Measurements from ENCODE around the gene USP20.

The USP20 gene

DNA sequence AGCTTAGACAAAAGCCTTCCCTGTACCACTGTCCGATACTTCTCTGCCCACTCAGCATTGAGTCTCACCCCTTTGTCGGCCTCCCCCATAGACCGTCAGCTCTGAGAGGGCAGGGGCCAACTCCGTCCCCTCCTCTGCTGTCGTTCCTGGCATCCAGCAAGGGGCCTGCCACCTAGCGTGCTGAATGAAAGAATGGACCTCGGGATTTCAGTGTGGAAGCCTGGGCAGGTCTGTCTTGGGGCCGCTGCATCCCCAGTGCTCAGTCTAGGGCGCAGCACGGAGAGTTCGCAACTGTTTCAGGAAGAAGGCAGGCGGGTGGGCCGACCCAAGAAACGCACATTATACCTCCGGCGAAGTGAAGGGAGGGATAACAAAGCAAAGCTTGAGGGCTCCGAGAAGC is 33.8 kb upstream of the USP20 start:
- no peak for TF ChIP-seq ZFP3 (CRISPR knock-in tag; IDR thresholded peaks at IDR 0.05)
- TF ChIP-seq ZC3H10 (CRISPR knock-in tag; IDR thresholded peaks at IDR 0.05): no peak
- TF ChIP-seq, protein P1, sequence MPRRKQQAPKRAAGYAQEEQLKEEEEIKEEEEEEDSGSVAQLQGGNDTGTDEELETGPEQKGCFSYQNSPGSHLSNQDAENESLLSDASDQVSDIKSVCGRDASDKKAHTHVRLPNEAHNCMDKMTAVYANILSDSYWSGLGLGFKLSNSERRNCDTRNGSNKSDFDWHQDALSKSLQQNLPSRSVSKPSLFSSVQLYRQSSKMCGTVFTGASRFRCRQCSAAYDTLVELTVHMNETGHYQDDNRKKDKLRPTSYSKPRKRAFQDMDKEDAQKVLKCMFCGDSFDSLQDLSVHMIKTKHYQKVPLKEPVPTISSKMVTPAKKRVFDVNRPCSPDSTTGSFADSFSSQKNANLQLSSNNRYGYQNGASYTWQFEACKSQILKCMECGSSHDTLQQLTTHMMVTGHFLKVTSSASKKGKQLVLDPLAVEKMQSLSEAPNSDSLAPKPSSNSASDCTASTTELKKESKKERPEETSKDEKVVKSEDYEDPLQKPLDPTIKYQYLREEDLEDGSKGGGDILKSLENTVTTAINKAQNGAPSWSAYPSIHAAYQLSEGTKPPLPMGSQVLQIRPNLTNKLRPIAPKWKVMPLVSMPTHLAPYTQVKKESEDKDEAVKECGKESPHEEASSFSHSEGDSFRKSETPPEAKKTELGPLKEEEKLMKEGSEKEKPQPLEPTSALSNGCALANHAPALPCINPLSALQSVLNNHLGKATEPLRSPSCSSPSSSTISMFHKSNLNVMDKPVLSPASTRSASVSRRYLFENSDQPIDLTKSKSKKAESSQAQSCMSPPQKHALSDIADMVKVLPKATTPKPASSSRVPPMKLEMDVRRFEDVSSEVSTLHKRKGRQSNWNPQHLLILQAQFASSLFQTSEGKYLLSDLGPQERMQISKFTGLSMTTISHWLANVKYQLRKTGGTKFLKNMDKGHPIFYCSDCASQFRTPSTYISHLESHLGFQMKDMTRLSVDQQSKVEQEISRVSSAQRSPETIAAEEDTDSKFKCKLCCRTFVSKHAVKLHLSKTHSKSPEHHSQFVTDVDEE (CRISPR knock-in tag; IDR thresholded peaks at IDR 0.05): no peak
- no peak for TF ChIP-seq ZFP30 (CRISPR knock-in tag; IDR thresholded peaks at IDR 0.05)
- TF ChIP-seq TCF4 (CRISPR knock-in tag; IDR thresholded peaks at IDR 0.05; ENCODE audit: borderline replicate concordance): no peak
- TF ChIP-seq, protein P2, sequence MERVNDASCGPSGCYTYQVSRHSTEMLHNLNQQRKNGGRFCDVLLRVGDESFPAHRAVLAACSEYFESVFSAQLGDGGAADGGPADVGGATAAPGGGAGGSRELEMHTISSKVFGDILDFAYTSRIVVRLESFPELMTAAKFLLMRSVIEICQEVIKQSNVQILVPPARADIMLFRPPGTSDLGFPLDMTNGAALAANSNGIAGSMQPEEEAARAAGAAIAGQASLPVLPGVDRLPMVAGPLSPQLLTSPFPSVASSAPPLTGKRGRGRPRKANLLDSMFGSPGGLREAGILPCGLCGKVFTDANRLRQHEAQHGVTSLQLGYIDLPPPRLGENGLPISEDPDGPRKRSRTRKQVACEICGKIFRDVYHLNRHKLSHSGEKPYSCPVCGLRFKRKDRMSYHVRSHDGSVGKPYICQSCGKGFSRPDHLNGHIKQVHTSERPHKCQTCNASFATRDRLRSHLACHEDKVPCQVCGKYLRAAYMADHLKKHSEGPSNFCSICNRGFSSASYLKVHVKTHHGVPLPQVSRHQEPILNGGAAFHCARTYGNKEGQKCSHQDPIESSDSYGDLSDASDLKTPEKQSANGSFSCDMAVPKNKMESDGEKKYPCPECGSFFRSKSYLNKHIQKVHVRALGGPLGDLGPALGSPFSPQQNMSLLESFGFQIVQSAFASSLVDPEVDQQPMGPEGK (CRISPR knock-in tag; IDR thresholded peaks at IDR 0.05; ENCODE audit: borderline replicate concordance): no peak
- TF ChIP-seq ZNF8 (CRISPR knock-in tag; IDR thresholded peaks at IDR 0.05): no peak
- no peak for ATAC-seq

DNA sequence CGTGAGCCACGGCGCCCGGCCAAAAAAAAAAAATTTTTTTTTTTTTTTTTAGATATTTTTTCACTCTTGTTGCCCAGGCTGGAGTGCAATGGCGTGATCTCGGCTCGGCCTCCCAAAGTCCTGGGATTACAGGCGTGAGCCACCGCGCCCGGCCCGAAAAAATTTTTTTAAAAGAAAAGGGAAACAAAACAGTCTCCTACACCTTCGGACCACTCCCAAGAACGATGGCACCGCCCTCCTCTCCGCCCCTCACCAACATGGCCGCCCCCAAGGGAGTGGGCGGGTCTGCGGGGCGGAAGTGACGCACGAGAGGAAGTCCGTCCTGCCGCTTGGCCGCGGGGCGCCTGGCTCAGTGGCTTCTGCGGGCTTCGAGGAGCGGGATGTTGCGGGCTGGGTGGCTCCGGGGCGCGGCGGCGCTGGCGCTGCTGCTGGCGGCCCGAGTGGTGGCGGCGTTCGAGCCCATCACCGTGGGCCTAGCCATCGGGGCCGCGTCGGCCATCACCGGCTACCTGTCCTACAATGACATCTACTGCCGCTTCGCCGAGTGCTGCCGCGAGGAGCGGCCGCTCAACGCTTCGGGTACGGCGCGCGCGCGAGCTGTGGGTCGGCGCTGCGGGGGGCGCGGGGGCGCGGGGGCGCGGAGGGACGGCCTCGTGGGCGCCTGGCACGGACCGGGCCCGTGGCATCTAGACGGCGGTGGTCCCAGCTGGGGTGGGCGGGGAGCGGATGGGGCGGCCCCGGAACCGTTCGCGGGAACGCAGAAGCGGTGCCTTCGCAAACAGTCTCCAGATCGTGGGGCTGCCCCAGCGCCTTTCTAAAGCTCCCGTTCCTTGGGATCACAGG is 32.2 kb upstream of the USP20 start, which contains the start of gene TOR1B:
Gene TOR1B (plus strand): TSS at position 352 of the 843 bp plus-strand sequence. CDS start 29 bp downstream, at position 381.
- peak; percentile 95 for ATAC-seq
- TF ChIP-seq ZNF8 (CRISPR knock-in tag; IDR thresholded peaks at IDR 0.05): no peak
- TF ChIP-seq TOX (CRISPR knock-in tag; IDR thresholded peaks at IDR 0.05; ENCODE audit: borderline replicate concordance): no peak
- TF ChIP-seq, protein P3, sequence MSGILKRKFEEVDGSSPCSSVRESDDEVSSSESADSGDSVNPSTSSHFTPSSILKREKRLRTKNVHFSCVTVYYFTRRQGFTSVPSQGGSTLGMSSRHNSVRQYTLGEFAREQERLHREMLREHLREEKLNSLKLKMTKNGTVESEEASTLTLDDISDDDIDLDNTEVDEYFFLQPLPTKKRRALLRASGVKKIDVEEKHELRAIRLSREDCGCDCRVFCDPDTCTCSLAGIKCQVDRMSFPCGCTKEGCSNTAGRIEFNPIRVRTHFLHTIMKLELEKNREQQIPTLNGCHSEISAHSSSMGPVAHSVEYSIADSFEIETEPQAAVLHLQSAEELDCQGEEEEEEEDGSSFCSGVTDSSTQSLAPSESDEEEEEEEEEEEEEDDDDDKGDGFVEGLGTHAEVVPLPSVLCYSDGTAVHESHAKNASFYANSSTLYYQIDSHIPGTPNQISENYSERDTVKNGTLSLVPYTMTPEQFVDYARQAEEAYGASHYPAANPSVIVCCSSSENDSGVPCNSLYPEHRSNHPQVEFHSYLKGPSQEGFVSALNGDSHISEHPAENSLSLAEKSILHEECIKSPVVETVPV (CRISPR knock-in tag; IDR thresholded peaks at IDR 0.05): no peak
- no peak for TF ChIP-seq ZNF70 (CRISPR knock-in tag; IDR thresholded peaks at IDR 0.05)
- TF ChIP-seq ARNTL (CRISPR knock-in tag; IDR thresholded peaks at IDR 0.05; ENCODE audit: borderline replicate concordance, low read depth): no peak

DNA sequence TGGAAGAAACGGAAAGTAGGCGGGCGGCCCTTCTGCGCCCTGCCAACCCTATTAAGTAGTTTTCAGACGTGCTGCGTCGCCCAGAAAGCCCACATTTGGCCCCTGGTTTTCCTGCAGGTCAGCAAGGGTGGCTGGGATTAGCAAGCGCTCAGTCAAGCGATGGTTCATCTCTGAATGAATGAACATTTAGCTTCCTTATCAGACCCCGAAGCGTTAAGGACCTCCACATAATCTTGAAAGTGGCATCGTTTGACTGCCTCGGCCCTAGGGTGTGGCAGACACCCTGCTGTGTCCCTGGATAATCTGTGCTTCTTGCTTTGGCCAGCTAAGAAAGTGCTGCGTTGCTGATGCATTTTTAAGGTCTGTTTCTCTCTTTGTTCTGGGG is 31.6 kb upstream of the USP20 start:
- ATAC-seq: peak; percentile 8; the same call in 2 of the 3 replicates
- TF ChIP-seq ZNF8 (CRISPR knock-in tag; IDR thresholded peaks at IDR 0.05) (no peak), ZFP30 (CRISPR knock-in tag; IDR thresholded peaks at IDR 0.05) (no peak), SNAI2 (CRISPR knock-in tag; IDR thresholded peaks at IDR 0.05) (no peak), TCF4 (CRISPR knock-in tag; IDR thresholded peaks at IDR 0.05; ENCODE audit: borderline replicate concordance) (no peak), ZNF70 (CRISPR knock-in tag; IDR thresholded peaks at IDR 0.05) (no peak), CSDC2 (CRISPR knock-in tag; IDR thresholded peaks at IDR 0.05) (no peak), GLIS3 (CRISPR knock-in tag; IDR thresholded peaks at IDR 0.05) (no peak), ISL1 (CRISPR knock-in tag; IDR thresholded peaks at IDR 0.05) (no peak), ESRRG (CRISPR knock-in tag; IDR thresholded peaks at IDR 0.05) (no peak), RARB (CRISPR knock-in tag; IDR thresholded peaks at IDR 0.05) (no peak), ZNF565 (CRISPR knock-in tag; conservative IDR thresholded peaks at IDR 0.05; ENCODE audit: low read depth) (no peak)
- TF ChIP-seq, protein P4, sequence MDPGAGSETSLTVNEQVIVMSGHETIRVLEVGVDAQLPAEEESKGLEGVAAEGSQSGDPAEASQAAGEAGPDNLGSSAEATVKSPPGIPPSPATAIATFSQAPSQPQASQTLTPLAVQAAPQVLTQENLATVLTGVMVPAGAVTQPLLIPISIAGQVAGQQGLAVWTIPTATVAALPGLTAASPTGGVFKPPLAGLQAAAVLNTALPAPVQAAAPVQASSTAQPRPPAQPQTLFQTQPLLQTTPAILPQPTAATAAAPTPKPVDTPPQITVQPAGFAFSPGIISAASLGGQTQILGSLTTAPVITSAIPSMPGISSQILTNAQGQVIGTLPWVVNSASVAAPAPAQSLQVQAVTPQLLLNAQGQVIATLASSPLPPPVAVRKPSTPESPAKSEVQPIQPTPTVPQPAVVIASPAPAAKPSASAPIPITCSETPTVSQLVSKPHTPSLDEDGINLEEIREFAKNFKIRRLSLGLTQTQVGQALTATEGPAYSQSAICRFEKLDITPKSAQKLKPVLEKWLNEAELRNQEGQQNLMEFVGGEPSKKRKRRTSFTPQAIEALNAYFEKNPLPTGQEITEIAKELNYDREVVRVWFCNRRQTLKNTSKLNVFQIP (CRISPR knock-in tag; IDR thresholded peaks at IDR 0.05; ENCODE audit: borderline replicate concordance, low read depth): no peak
- TF ChIP-seq, protein P1 (CRISPR knock-in tag; IDR thresholded peaks at IDR 0.05): no peak
